ENCODE measurements around the gene EXOC4. TPM values are rescaled to one million over a fixed set of nuclear protein-coding genes. Genes with fewer than 3 reads are reported as not detected.

The EXOC4 gene
- total and polyA plus RNA-seq, 2 donors (not counting 1 experiment from before 2014, with no cell fraction given) = 79.6 to 158 TPM

DNA sequence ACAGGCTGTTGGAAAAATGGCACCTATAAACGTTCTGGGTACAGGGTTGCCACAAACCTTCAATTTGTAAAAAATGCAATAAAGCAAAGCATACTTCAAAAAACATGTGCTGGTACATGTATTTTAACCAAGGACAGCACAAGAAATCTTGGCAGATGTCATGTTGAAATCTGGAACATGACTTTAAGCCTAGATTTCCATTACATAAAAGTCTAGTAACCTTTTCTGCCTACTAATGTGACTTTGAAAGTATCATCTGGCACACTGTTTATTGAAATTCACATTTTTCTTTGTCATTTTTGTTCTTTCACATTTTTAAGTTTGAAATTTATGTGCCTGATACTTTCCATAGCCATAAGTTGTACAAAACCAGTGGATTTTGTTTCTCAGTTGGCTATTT lies 296.8 kb downstream of the EXOC4 start:
- Histone ChIP-seq H3K27ac (ENCODE audit: insufficient read depth, low read length) (no peak overlapping the region), H3K9ac (ENCODE audit: insufficient read depth, low read length) (no peak overlapping the region), H3K79me2 (ENCODE audit: control insufficient read depth, insufficient read depth, low read length) (no peaks in the 10 kb centered on the region), H3K27me3 (ENCODE audit: control insufficient read depth, insufficient read depth, low read length) (no peaks in the 10 kb centered on the region), H3K9me3 (ENCODE audit: control insufficient read depth, insufficient read depth, low read depth, low read length) (no peaks in the 10 kb centered on the region), H3K4me2 (ENCODE audit: extremely low read depth, insufficient read depth, low read length) (no peak overlapping the region), H4K20me1 (ENCODE audit: control insufficient read depth, extremely low read depth, insufficient read depth, low read length) (no peaks in the 10 kb centered on the region), H3K4me3 (replicated peaks in 1 of 4; ENCODE audit: control extremely low read depth in 1 of 4, insufficient read depth in 1 of 4, low read depth in 3 of 4, low read length in 4 of 4) (no peak overlapping the region), H3K4me1 (ENCODE audit: control insufficient read depth, extremely low read depth, insufficient read depth, low read length) (no peaks in the 10 kb centered on the region), H3K36me3 (ENCODE audit: control insufficient read depth, insufficient read depth, low read length) (no peaks in the 10 kb centered on the region), H2AFZ (ENCODE audit: low read length) (no peak overlapping the region)
- TF ChIP-seq CTCF (conservative IDR thresholded peaks at IDR 0.05 in 1 of 2, IDR thresholded peaks at IDR 0.05 in 1 of 2; ENCODE audit: low read depth in 1 of 2, low read length in 2 of 2) (no peak), EZH2 (IDR thresholded peaks at IDR 0.05; ENCODE audit: low read length, missing control alignments) (no peak)
- no peak for DNase-seq (ENCODE audit: low read depth in 2 of 2)

GRCh38 chr7:133550145-133550544 lies 297.3 kb downstream of the EXOC4 start:
- Histone ChIP-seq H3K9me3 (ENCODE audit: control insufficient read depth, insufficient read depth, low read depth, low read length) (no peaks in the 10 kb centered on the region), H3K27me3 (ENCODE audit: control insufficient read depth, insufficient read depth, low read length) (no peaks in the 10 kb centered on the region), H3K79me2 (ENCODE audit: control insufficient read depth, insufficient read depth, low read length) (no peaks in the 10 kb centered on the region), H3K4me3 (replicated peaks in 1 of 4; ENCODE audit: control extremely low read depth in 1 of 4, insufficient read depth in 1 of 4, low read depth in 3 of 4, low read length in 4 of 4) (no peak overlapping the region), H4K20me1 (ENCODE audit: control insufficient read depth, extremely low read depth, insufficient read depth, low read length) (no peaks in the 10 kb centered on the region), H3K4me1 (ENCODE audit: control insufficient read depth, extremely low read depth, insufficient read depth, low read length) (no peaks in the 10 kb centered on the region), H3K27ac (ENCODE audit: insufficient read depth, low read length) (no peak overlapping the region), H3K9ac (ENCODE audit: insufficient read depth, low read length) (no peak overlapping the region), H3K4me2 (ENCODE audit: extremely low read depth, insufficient read depth, low read length) (no peak overlapping the region), H2AFZ (ENCODE audit: low read length) (no peak overlapping the region), H3K36me3 (ENCODE audit: control insufficient read depth, insufficient read depth, low read length) (no peaks in the 10 kb centered on the region)
- no peak for DNase-seq (ENCODE audit: low read depth in 2 of 2)
- no peak for TF ChIP-seq CTCF (conservative IDR thresholded peaks at IDR 0.05 in 1 of 2, IDR thresholded peaks at IDR 0.05 in 1 of 2; ENCODE audit: low read depth in 1 of 2, low read length in 2 of 2)
- no peak for TF ChIP-seq EZH2 (IDR thresholded peaks at IDR 0.05; ENCODE audit: low read length, missing control alignments)

DNA sequence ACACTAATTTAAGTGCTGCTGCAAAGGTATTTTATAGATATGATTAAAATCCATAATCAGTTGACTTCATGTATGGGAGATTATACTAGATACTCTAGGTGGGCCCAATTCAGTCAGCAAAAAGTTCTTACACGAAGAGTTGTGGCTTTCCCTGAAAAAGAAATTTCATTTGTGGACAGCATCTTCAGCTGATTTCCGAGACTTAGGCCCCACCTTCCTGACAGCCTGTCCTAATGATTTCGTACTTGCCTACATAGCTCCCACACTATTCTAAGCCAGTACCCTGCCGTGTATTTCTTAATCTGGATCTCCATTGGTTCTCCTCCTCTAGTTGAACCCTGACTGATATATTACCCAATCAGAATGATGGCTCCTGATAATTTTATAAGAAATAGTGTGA lies 297.9 kb downstream of the EXOC4 start:
- Histone ChIP-seq H3K79me2 (ENCODE audit: control insufficient read depth, insufficient read depth, low read length) (no peaks in the 10 kb centered on the region), H2AFZ (ENCODE audit: low read length) (no peak overlapping the region), H3K27me3 (ENCODE audit: control insufficient read depth, insufficient read depth, low read length) (no peaks in the 10 kb centered on the region), H4K20me1 (ENCODE audit: control insufficient read depth, extremely low read depth, insufficient read depth, low read length) (no peaks in the 10 kb centered on the region), H3K9me3 (ENCODE audit: control insufficient read depth, insufficient read depth, low read depth, low read length) (no peaks in the 10 kb centered on the region), H3K36me3 (ENCODE audit: control insufficient read depth, insufficient read depth, low read length) (no peaks in the 10 kb centered on the region), H3K4me2 (ENCODE audit: extremely low read depth, insufficient read depth, low read length) (no peak overlapping the region), H3K4me1 (ENCODE audit: control insufficient read depth, extremely low read depth, insufficient read depth, low read length) (no peaks in the 10 kb centered on the region), H3K4me3 (replicated peaks in 1 of 4; ENCODE audit: control extremely low read depth in 1 of 4, insufficient read depth in 1 of 4, low read depth in 3 of 4, low read length in 4 of 4) (no peak overlapping the region), H3K27ac (ENCODE audit: insufficient read depth, low read length) (no peak overlapping the region), H3K9ac (ENCODE audit: insufficient read depth, low read length) (no peak overlapping the region)
- no peak for DNase-seq (ENCODE audit: low read depth in 2 of 2)
- TF ChIP-seq CTCF (conservative IDR thresholded peaks at IDR 0.05 in 1 of 2, IDR thresholded peaks at IDR 0.05 in 1 of 2; ENCODE audit: low read depth in 1 of 2, low read length in 2 of 2) = no peak
- TF ChIP-seq EZH2 (IDR thresholded peaks at IDR 0.05; ENCODE audit: low read length, missing control alignments) = no peak

All from fibroblast of lung (primary cell).